NOMO-1 treated with DMSO at 0.1 percent for 48 hours (cell line): Measurements from ENCODE around the gene HOXC10.

ENCODE experiments used
- DNase-seq: peaks from one replicate; lab custom pipeline; 2025; ENCODE audit not compliant: unreplicated experiment; lab: John Stamatoyannopoulos, UW

Gene HOXC10

DNA sequence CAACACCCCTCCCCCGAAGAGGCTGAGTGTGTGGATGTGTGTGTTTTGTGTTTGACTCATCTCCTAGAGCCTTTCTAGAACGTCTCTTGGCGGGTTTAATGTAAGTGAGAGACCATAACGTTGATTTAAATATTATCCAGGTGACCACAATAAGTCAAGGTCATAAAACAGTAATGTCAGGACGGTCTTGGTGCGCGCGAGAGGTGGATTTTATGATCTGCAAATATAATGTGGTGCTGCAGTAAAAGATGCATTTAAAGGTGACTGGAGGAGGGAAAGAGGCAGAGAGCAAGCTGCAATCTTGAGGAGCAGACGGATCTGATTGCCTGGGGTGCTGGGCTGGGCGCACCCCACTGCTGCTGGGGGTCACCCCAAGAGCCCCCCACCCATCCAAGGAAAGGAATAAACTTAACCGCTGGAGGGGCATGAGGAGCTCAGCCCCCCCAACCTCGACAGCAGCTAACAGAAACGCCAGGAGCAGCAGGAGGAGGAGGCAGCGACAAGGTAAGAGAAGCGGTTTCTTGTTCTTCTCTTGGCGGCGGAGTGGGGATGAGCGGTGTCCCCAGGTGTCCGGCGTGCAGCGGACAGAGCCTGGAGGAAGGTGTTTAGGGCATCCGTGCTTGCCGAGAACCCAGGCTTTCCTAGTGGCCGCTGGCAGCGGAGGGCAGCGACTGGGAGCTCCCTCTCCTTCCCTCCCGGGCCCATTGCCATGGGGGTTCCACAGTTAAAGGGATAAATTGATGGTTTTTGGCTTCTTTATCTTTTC, 5.5 kb downstream of the HOXC10 start:
- no peak for DNase-seq

DNA sequence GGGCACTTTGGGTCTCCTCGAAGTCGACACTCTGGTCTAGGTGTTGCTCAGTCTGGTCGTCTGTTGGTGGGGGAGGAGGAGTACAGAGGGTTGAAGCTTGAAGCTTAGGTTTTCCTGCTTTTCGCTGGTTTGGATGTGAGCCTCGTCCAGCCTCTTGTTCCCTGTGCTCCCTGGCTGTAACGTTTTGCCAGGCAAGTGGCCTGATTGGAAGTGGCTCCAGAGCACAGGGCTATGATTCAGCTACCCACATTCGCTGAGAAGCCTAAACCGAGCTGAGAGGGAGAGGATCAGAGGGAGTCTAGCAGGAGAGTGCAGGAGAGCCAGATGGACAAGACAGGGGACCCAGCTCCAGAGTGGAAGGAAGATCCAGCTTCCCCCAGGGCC, 6.1 kb downstream of the HOXC10 start:
- no peak for DNase-seq

DNA sequence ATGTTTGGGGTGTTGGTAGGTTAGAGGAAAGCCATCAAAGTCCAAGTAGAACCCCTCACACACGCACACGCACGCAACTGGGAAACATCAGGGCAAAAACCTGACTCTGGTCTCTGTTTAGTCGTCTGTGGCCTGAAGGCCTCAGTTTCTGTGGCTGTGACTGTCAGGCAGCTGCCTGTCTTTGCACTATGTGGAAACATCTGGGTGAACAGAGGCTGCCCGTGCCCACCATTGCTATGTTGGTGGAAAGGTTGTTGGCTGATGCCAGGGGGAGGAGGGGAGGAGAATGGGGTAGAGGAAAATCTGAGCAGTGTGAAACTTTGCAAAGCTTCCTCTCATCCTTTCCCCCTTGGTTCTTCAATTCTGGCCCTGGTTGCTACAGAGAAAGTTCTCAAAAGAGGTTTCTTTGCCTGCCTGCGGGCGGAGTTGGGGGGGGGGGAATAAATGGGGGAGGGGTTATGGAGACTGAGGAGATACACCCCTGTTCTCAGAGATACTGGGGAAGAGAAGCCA, 7.5 kb downstream of the HOXC10 start:
- DNase-seq = no peak

DNA sequence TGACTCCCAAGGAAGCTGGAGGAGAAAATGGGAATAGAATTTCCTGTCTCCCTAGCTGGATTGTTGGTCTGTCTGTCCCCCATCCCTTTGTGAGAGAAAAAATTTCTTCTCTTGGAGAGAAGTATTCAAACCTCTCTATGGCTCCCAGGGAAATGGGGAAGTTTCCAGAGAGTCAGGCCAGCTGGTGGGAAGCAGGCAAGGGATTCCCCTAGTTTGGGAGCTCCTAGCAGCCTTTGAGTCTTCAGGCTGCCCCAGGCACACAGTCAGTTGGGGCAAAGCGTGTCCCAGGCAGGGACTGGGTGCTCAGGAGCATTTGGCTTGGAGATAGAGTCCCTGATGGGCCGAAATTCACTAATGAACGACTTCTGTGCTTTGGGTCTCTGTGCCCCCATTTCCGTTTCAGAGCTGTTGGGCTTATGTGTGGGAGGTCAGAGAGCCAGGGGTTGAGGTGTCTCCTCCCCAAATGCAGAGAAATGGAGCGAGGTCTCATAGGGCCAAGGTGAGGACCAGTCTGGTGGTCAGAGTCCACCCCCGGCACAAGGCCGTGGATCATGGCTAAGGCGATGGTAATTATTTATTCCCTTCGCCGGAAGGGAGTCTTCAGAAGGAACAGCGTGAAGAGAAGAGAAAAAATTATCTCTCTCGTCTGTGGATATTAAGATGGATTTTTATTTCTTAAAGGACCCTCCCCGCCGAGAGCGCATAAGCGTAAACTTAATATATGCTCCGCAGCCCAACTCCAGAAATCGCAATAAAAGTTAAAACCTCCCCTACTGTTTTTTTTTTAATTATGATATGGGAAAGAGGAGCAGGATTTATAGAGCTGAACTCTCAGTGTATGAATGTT, 8.4 kb downstream of the HOXC10 start:
- DNase-seq = no peak

DNA sequence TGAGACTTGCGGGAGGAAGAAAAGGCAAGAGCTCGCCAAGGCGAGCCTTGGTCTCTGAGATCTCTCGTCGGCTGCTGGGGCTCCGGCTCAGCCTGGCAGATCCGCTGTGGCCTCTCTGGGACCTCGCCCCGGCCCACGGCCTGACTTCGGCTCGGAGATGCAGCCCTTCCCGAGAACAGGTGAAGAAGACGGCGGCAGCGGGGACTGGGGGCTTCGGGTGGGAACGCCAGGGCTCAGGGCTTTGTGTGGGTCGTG, 9.0 kb downstream of the HOXC10 start:
- DNase-seq = no peak

DNA sequence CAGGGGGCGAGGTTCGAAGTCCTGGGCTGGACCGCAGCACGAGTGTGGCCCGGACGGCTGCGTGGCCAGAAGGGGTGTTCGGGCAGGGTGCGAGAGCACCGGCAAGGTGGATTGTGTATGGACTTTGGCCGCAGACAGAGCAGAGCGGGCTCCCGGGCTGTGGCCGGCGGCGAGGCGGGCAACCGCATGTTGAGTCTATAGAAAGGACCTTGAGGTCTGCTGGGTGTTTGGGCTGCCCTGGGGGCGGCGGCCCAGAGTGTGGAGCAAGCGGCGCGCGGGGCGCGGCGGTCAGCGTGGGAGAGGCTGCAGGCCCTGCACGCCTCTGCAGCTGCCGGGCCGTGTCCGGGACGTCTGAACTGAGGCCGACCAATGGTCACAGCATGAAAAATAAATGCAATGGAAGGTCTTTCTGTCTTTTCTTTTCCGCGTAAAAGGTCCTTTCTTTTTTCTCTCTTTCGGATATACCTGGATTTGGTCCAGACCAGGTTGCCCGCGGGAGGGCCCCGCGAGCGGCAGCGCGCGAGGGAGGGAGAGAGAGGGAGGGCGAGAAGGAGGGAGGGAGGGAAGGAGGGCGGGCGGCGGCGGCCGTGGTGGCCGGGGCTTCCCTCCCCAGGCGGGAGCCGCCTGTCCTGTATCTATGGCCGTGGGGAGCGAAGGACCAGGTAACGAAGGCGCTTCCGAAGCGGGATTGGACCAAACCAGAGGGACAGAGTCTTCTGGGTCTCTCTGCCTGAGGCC, 9.5 kb downstream of the HOXC10 start:
- no peak for DNase-seq

DNA sequence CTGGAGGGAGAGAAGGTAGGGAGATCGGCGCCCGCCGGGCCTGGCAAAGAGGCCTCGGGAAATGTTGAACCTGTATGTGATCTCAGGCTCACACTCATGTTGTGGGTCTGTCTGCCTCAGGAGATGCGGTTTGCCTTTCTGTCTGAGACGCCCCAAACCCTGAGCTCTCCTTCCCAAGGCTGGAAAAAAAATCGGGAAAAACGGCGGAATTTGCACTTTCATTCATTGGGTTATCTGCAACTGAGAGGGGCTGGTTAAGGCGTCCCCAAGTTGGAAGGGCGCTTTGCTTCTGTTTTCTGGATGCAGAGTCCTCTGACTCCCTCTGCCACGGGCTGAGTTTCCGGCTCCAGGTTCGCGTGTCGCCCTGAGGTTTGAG, 10.0 kb downstream of the HOXC10 start:
- DNase-seq = no peak

DNA sequence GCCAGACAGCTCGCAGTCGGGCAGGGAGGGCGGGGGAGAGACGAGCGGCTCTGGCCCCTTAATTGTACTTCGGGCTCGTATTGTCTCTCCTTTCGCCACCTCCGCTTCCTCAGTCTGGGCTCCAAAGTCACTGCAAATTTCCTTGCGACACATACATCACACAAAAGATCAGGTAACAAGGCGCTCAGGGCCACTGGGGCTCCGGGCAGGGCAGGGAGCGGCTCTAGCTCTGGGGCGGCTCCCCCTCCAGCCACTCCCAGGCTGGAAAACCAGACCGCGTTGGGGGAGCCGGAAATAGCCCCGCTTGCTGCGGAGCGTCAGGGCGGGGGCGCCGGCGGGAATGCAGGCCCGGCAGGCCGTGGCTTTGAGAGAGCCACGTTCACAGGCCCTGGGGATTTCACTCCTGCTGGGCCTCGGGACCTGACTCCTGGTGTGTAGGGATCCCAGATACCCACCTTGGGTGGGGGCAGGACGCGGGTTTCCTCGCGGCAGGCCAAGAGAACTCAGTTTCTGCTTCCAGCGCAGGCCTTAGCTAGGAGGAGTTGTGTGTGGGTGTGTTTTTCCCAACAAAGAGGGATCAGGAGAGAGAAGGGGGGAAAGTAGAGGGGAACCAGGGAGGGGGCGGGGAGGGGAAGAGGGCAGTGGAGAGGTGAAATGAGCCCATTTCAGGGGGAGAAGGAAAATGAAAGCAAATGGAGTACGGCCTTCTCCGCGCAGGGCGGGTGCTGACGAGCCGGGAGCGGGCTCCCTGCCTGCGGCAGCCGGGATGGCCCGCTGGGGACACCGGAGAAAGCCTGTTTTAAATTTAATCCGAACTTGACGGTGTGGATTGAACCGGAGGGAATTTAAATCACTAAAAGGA, 10.7 kb downstream of the HOXC10 start:
- DNase-seq = peak; percentile 40

DNA sequence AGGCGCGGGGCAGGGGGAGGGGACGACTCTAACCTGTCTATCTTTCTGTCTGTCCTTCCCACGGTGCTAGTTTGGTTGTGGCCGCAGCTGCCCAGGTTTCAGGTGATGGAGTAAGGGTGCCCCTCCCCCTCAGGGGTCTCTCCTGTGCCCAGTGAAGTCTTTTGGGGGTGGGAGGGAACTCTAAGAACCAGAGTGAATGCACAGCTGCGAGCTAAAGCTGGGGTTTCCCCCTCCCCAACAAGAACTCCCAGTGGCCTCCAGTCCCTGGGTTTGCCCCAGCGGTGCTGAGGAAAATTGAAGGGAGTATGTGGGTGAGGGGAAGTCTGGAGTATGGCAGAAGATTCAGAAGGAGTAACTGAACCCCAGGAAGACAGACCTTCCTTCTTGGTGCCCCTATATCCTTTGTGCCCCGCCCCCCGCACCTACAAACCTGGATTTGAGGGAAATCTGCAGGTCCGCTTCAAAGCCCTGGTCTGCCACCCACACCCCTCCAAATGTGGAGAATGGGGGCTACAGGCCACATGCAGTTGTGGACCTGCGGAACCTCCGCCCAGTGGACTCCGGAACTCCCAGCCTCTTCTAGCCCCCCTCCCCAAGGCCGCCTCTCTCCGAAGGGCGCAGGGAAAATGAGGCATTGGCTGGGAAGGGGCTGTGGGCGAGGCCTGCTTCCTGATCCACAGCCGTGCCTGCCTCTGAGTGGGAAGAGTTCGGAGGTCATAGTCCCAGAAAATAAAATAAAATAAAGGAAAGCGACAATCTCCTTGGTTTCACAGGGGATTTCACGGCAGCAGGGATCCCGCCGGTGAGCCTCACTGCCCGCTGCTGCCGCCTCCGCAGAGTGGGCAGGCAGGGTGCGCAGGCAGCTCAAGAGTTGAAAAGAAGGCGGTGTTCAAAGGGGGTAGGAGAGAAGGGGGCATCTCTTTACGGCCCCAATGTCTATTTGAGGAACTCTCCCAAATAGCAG, 11.6 kb downstream of the HOXC10 start:
- DNase-seq = no peak

DNA sequence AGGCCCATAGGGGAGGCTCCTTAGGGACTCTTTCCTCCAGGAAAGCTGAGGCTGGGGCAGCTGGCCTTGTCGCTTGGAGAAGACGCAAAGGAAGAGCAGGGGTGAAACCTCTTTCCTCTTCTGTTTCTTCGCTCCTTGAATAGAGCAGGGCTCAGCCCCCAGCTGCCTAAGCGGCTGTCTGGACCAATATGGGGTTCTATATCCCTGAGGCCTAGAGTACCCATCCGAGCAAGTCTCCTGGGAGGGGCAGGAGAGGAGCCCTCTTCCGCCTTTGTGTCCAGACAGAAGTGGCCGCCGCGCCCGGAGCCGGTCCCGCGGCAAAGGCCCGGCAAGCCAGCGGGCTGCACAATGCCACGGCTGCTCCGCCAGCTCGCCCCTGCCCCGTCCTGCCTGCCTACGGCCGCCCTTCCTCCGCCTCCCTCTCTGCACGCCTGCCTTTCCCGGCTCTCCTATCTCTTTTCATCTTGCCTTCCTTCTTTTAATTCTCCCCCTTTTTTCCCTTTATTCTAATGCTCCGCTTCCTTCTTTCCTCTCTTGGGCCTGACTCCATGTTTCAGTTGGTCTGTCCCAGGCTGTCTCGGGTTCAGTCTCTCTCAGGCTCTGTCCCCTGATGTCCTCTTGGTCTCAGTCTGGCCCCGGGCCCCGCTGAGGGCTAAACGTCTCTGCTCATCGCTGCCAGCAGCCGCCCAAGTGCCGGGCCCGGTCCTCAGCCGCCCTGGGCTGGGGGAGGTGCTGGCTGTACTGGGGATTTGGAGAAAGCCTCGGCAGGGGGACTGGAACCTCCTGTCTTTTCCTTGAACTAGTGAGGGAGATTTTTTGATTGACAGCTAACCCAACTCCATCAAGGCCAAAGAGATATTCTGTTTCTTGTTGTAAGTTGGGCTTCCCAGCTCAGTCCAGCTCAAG, 12.5 kb downstream of the HOXC10 start:
- DNase-seq = no peak

DNA sequence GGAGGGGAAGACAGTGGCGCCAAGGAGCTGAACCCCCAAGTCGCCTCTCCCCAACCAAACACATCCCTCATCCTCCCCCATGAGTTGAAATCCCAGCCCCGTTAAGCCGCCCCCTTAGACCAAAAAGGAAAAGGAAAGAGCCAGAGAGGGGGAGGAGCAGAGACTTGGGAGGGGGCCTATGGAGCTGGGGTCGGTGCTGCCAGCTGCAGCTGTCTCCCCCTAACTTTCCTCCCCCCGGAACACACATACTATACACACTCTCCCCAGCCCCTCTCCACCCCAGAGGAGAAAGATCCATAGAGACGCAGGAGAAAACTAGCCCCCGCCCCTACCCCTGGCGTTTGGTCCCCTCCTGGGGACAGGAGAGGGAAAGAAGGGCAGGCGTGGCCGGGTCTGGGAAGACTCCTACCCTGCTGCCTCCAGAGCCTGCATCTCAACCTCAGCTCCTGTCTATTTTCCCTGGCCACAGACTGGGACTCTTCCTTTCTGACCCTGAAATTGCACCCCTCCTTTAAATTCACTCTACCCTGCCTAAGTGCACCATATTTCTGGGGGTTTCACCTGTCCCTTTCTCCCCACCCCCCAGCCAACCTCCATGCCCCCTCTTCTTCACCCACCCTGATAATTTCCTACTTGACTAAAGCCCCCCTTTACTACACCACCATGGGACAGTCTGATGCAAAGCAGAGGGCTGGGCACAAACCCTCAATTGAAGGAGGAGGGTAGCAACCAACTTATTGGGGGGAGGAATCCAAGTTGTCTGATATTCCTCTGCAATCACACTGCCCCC, 13.4 kb downstream of the HOXC10 start:
- no peak for DNase-seq

DNA sequence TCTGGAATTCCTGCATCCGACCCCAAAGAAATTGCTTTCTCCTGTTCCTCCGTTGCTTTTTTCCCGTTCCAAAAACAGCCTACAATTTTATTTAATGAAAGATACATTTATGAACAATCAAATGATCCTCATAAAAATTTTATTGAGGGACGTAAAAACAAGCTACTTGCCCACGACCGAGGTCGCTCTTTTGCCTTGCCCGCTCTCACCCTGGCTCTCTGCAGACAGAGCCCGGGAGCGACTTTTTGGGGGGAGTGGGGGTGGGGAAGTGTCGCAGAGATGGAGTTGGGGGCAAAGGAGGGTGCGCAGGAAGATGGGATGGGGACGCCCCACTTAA, 13.9 kb downstream of the HOXC10 start:
- DNase-seq = no peak

DNA sequence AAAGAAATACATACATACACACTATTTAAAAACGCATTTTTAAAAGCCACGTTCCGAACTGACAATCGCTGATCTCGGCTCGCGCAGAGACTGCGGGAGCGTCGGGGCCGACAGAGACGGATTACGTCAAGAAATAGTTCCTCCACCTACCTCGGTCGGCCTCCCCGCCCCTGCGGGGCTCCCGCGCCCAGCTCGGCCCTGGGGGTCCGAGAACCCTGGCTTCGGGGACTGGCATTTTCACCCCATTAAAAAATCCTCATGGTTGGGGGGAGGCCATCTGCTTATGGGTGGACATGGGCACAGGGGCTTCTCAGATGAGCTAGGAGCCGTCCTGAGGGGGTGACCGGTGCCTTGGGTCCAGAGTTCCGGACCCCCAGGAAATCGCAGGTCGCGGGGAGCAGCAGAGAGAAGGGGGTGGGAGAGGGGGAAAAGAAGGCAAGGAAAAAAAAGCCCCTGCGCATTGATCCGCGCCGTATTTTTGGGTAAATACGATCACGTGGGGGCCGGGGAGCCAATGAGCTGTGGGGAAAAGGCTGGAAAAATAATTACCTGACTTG, 14.7 kb downstream of the HOXC10 start:
- no peak for DNase-seq

DNA sequence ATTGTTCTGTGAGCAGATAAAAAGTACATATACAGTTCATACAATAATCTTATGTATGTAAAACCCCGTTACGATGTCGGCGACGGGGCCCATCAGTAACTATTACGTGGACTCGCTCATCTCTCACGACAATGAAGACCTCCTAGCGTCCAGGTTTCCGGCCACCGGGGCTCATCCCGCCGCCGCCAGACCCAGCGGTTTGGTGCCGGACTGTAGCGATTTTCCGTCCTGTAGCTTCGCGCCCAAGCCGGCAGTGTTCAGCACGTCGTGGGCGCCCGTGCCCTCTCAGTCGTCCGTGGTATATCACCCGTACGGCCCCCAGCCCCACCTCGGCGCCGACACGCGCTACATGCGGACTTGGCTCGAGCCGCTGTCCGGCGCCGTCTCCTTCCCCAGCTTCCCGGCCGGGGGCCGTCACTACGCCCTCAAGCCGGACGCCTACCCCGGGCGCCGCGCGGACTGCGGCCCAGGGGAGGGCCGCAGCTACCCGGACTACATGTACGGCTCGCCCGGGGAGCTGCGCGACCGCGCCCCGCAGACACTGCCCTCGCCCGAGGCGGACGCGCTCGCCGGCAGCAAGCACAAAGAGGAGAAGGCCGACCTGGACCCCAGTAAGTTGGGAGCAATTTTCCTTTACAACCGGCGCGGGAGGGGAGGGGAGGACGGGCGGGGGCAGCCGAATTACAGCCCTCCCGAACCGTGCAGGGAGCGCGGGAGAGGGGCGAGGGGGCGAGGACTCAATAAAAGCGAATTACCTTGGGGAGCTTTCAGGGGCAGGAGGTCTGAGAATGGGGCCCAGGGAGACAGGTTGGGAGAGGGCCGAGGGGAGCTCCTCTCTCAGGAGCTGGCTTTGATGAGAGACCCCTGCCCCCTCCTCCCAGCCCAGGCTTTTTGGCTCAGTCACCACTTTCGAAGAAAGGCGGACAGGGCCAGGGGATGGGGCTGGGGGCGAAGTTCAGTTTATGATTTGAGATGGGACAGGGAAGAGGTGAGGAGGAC, 15.5 kb downstream of the HOXC10 start, which contains the start of gene HOXC9:
Gene HOXC9, plus strand, starts transcription at position 46 of the 999 bp plus-strand sequence. Its CDS starts 28 bp downstream, at position 74.
- DNase-seq = no peak

DNA sequence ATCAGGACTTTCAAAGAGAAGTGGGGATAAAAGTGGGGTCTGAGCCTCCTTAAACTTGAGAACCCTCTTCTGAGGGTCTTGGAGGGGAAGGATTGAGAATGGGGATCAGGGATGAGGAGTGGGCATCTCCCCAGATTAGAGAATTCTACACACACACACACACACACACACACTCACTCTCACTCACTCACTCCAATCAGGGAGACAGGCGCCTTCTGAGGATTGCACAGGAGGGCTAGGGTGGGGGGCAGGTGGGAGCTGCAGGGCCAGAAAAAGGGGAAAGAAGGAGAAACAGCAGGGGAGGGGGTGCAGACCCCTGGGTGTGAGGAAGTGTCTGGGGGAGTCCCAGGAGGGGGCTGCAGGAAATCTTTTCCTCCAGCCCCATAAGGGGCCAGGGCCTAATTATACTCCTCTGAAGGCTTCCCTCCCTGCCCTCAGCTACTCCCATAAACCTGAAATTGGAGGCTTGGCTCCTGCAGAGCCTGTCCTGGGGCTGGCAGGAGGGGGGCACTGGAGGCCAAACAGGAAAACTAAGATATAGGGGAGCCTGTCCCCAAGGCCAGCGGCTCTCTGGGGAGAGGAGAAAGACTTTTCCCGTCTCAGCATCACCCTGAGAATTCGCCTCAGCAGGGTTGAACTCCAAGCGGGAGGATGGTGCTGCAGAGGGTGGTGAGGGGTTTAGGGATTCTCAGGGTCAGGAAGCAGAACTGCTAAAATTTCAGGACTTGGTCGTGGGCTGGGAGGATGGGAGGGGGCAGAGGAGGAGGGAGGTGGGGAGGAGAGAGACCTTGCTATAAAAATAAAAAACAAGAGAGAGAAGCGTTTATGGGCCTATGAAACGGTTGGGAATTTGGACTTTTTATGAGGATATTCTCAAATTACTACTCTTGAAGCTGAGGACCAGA, 16.6 kb downstream of the HOXC10 start:
- no peak for DNase-seq
